Inflammatory macrophage treated with lipopolysaccharide for 1 hour (primary cell): ENCODE results near the gene M1AP.
"Not testable (repeated sequence)": the region's sequence is repeated elsewhere in the genome, so short reads cannot be mapped to it uniquely, and the experiment has no call there.

Experiments used
- DNase-seq, 2 donors: peaks; one replicate each; pipeline ENCODE4 v3.0.0-alpha.2; 2020 to 2022

M1AP gene

DNA sequence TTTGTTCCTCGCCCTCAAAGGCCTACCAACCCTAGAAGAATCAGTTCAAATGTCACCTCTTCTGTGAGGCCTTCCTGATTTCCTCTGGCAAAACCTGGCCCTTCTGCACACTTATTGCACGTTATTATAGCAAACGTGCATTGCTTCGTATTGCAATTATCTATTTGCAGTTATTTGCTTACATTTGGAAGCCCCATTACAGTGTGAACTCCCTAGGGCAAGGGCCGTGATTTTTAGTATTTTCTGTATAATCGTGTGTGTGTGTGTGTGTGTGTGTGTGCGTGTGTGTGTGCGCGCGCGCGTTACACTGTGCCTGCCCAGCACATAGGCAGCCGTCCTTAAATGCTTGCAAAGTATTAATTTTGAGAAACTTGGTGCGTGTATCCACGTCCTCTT, 5.5 kb upstream of the M1AP start:
- no peak for DNase-seq

DNA sequence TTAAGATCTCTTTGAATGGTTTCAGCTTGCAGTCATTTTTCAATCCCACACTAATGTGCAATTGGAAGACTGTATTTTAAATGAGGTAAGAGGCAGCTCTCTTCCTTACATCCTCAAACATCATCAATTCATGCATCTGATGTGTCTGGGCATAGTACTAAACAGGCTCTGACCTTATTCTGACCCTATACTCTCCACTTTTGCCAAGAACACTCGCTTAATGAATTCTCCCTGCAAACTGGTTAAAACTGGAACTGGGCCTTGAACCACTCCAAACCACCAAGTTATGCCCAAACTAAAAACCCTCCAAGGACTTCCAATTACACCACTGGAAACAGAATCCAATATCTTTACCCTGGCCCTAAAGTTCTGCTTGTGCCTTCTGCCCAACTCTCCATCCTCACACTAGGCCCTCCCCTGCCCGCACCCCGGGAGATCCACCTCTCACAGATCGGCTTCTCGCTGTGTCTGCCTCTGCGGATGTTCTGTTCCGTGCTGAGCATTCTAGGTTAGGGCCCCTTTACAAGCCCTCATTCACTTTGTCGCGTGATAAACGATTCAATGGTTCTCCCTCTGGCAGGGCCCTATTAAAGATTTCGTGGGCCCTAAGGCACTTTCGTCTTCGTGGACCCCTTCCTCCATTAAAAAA, 1.2 kb downstream of the M1AP start:
- DNase-seq = no peak

DNA sequence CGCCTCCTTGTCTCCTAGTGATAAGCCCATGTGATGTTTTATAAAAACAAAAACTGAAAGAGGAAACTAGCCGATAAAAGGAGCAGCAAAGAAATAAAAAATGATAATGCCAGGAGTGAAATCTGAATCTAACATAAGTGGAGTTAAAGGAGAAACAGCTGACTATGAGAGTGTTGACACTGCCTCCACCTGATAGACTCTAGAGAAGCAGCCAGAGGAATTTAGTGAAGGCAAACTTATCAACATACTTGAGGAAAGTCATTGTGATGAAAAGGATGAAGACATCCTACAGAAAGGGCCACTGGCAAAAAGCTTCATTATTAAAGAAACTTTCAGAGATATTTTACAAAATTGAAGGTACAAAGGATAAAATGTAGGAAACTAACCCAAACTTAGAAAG, 1.9 kb downstream of the M1AP start:
- no peak for DNase-seq

DNA sequence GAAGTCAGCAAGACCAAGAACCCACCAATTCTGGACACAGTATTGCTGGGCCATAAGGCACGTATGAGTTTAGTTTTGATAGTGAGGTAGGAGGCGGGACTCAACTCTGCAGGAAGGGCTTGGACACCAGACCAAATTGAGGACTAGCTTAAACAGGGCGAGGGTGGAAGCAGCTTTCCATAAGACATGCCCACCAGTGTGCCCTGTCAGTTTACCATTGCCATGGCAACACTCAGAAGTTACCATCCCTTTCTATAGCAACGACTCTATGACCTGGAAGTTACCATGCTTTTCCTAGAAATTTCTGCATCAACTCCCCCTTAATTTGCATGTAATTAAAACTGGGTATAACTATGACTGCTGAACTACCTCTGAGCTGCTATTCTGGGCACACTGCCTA, 2.8 kb downstream of the M1AP start:
- no peak for DNase-seq

DNA sequence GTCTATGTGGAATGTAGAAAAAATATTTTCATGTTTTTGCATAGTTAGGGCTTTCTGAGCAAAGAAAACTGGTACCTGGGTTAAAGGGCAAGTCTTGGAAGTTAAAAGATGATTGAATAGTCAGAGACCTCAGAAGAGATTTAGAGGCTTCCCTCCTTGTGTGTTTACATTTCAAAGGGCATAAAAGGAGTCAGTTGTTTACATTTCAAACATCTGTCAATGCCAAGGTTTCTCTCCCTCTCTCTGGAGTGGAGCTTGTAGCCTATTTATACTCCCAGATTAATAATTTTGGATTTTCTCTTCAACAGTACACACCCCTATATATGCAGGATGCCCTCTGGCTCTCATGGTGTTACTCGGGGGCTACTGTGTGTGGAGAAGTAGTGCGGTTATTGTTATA, 8.6 kb downstream of the M1AP start:
- DNase-seq = no peak

DNA sequence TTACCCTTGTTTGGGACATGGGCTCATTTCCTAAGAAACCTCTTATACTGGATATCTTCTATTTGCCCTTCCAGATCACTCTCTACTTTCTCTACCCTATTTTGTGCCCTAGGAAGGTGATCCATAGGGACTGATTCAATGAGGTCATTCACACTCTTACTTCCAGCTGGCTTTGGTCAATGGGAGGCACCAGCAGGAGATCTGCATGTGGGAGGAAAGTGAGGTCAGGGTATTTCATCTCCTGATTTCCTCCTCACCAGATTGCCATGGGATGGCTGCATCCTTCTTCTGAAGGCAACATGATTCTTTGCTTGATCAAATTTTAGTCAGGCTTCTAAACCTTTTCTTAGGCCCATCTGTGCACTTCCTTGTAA, 15.2 kb downstream of the M1AP start:
- peak in 1 of 2 donors; percentile 9 for DNase-seq

DNA sequence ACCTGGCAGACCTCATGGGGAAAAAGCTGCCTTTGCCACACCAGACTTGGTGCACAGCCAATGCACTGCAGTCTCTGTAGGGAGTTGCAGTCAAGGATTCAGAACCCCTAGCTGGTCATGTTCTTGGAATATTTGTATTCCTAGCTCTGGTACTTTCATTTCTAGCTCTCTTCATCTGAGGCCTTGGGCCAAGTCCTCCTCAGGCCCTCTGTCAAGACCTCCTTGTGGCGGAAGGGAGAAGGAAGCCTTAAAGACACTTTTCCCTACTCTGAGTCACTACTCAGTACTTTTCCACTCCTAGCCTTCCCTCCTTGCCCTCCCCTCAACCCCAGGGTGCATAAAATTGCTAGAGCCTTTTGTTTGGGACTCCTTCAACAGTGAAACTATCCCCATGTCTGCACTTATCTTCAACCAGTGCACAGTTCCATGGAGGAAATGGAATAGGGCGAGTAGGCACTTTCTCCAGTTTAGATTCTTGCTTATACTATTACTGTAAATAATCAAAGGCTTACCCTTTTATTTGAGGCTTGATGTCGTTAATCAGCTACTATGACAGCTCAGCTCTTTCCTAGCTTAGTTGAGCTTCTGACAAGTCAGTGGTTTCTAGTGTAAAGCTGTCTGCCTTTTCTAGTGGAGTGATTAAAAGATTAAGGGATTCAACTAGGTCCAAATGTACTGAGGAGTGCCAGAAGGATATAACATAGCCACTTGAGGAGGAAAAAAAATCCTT, 15.8 kb downstream of the M1AP start:
- DNase-seq = no peak

DNA sequence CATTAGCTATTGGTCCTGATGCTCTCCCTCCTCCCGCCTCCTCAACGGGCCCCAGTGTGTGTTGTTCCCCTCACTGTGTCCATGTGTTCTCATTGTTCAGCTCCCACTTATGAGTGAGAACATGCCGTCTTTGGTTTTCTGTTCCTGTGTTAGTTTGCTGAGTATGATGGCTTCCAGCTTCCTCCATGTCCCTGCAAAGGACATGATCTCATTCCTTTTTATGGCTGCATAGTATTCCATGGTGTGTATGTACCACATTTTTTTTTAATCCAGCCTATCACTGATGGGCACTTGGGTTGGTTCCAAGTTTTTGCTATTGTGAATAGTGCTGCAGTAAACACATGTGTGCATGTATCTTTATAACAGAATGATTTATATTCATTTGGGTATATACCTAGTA, 17.7 kb downstream of the M1AP start:
- not testable (repeated sequence) for DNase-seq

DNA sequence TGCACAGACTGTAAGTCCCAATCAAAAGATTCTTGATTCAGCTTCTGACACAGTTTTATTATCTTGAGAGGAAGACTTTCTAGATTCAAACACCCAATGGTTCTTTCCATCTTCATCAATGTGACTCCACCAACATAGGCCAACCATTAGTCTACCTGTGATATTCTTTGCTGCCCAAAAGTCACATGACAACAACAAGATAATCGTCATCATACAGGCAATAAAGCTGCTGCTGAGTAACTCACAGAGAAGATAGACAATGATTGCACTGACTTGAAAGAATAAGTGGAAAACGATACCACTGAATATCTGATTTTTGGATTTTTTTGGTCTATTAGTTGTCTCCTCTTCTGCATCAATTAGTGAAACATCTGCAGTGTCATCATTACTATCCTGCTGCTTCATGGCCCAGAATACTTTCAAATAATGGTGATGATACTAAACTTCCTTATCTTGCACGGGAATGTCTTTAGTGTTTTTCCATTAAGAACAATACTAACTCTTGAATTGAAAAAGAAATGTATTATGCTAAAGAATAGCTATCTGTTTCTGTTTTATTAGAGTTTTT, 19.5 kb downstream of the M1AP start:
- no peak for DNase-seq

DNA sequence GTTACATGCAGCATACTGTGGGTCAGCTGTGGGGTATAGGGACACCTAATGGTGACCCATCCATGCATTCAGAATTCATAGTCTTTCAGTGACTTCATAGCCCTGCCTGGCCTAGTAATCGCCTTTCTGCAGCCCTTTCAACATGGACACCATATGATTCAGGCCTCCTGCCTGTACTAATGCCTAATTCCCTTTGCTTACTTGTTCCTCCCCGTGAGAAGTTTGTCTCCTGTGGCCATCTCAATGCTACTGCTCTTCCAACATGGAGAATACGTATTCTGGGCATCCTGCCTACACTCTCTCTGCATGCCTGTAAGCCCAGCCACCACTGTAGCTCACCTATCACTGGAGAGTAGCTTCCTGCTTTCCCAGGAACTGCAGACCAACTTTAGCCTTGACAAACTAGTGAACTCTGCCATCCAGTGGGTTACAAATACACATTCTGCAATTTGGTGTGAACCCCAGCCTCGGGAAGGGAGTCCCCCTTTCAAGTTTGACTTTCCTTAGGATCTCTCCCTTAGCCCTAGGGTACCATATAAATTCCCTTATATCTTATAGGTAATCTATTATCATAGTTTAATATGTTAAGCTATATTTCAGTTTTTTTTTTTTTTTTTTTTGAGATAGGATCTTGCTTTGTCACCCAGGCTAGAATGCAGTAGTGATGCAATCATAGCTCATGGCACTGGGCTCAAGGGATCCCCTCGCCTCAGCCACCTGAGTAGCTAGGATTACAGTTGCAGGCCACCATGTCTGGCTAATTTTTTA, 22.3 kb downstream of the M1AP start:
- no peak for DNase-seq

DNA sequence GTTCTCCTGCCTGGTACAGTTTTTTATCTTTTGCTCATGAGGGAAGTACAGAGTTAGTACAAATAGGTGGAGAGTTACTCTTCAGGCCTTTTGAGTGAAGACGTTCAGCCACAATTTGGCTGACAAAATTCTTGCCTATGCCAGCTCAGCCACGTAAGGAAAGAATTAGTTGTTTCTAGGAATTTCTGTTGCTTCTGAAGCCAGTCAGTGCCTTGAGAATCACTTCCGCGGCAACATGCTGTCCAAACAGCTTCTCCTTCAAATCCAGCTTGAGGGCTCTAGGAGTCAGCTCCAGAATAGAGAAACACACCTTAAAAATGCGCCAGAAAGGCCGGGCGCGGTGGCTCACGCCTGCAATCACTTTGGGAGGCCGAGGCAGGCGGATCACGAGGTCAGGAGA, 27.5 kb downstream of the M1AP start:
- DNase-seq = no peak

DNA sequence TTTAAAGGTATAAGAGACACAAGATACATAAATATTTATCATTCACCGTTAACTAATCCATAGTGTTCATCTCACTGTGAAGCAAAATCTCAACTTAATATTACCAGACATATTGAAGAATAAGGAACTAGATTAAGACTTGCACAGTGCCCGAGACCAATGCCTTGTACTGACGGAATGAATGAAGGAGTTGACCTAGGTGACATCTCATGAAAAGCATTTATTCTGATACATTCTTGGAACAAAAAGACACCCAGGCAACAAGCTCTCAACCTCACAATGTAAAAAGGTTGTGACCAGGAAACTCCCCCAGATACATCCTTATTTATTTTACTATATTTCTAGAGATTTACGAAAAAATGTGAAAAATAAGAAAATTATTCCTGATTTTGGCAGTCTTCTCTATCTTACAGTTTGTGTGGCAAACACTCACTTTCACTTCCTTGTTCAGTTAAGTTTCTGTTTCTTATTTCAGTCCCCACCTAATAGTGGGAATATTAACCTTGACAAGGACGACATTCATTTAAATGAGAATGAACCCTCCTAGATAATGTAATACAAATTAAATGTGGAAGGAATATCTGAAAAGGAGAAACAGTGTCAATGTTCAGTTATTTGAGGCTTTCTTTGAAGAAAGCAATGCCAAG, 28.4 kb downstream of the M1AP start:
- peak; percentile 25 to 49 for DNase-seq

DNA sequence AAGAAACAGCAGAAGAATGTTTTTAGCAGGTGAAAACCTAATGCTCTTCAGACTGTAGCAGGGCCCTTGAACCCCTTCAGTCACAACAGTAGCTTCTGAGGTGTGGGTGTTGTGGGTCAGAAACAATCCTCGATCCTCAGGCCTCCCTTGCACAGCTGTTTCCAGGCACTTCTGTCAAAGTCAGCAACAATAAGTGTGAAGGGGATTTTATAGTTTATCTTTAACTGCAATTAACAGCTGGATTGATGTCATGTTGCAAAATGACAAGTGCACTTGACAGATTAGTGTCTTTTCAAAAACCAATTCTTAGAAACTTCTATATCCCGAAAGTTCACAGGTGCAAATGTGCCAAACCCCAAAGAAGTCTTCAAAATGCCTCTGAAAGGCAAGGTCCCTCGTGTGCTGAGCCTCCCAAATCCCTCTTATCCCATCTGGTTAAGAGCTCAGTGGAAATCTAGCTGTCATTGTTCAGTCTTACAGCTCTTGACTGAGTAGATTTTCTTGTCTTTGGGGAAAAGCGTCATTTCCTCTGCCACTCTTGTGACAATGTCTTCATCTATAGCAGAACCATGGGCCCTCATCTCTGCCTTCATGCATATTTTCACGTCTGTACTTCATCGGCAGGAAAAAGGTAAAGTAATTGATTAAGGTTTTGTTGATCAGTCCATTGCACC, 29.6 kb downstream of the M1AP start:
- DNase-seq = no peak

DNA sequence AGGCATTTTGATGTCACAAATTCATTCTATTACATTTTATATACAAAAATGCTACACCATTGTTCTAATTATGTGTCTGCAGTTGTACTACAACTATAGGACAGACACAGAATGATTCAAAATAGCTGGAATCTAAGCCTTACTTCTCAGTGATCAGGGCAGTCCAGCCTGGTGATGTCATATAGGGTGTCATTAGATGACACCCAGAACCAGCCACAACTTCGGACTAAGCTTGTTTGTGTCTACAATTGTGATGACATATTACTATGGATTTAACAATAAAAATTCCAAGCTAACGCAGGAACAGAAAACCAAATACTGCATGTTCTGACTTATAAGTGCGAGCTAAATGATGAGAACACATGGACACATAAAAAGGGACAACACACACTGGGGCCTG, 31.0 kb downstream of the M1AP start:
- DNase-seq = no peak

DNA sequence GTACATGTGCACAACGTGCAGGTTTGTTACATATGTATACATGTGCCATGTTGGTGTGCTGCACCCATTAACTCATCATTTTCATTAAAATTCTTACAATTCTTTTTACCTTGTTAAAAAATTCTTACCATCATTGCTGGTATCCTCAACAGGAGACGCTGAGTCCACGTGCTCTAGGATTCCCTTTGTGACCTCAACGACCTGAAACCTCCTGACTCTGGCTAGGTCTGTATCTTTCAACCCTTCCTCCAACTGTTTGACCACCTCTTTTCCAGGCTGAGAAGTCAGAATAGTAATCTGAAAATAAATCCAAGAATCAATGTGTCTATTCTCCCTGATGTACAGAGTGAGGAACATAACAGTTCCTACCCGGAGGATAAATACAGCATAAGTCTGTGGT, 41.2 kb downstream of the M1AP start:
- DNase-seq = no peak

DNA sequence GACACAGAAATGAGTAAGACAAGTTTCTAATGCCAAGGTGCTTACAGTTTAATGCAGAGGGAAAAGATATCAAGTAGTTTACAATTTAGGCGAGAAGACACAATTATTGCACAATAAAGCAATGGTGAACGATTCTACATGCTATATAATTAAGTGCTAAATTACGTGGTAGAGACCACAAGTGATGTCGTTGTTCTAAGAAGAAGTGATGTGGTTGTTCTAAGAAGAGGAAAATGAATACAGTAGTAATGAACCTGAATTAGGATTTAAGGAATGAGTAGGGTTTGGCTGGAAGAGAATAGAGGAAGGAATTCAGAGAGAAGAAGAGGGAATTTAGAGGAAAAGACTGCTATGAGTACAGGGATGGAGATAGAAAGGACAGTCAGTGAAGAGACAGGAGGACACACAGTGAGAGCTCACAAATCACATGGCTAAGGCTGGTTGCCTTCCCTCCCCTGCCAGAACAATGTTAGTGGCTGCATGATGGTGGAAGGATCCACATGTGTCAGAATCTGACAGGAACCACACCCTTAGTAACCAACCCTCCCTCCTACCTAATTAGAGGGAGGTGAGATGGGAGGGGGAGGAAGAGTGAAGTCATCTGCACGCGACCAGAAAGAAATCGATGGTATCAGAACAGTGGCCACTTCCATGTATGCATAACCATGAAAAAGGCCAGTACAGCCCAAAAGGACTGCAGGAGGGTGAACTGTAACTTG, 44.7 kb downstream of the M1AP start:
- no peak for DNase-seq

DNA sequence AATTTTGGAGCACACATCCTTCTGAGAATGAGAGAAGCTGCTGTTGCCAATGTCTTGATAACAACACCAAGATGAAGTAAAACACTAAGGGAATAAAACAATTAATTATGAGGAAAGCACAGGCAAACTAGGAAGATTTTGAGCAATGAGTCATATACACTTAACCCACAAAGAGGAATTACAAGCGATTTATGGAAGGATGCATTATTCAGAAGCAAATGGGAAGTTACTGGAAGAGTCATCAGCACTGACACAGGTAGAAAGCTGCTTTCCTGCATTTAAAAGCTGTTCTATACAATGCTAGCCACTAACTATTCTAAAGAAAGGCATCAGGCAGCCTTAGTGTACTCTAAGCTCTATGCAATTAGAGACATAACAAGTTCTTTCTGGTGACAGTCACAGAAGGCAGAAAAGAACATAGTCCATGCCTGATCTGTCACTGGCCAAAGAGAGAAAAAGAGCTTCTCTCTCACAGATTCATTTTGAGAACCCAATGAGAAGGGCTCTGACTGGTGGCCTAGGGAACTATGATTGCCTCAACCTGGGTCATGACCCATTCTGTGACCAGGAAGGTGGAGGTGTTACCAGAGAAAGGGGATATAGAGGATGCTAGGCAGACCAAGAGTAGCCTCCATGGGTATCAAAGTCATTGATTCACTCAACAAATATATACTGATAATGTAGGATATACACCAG, 45.4 kb downstream of the M1AP start:
- DNase-seq = peak in 1 of 2 donors; percentile 33

DNA sequence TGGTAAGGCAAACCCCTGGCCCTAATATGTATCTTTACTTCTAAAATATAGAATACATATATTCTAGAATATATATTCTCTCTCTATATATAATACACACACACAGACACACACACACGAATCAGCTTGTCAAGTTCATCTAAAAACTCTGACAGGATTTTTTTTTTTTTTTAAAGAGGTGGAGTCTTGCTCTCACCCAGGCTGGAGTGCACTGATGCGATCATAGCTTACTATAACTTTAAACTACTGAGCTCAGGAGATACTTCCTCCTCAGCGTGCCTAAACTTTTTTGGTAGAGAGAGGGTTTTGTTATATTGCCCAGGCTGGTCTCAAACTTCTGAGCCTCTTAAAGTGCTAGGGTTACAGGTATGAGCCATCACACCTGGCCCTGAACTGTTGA, 48.5 kb downstream of the M1AP start:
- DNase-seq = no peak

DNA sequence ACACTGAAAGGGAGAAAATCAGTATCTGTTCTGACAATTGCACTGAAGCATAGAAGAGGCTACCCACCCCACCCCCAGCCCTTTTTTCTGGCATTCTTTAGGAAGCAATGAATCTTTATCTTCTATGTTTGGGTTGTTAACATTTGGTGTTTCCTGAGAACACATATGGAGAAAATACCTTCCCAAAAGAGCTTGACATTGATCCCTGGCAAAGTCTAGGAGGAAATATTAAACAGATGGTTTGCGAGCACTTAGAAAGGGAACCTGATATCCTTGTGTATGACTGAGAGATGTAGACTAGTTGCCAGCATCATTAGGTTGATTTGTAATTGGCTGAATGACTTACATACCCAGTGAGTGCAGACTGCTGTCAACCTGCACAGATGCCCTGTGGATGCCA, 50.7 kb downstream of the M1AP start:
- no peak for DNase-seq

DNA sequence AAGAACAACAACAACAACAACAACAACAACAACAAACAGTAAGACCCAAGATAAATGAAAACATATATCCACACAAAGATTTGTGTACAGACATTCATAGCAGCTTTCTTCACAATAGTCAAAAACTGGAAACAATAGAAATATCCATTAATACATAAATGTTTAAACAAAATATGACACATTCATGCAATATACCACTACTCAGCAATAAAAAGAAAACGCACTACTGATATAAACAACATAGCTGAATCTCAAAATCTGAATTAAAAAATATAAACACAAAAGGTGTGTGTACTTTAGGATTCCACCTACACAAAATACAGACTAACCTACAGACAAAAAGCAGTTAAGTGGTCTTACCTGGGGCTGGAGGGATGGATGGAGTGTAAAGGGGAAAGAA, 51.5 kb downstream of the M1AP start:
- DNase-seq = no peak
